Hepatocyte (in vitro differentiated cells): ENCODE results near the gene NUBP1.

Experiments
- CTCF ChIP-seq: fragments of 200-600 bp; sonication (generic); IDR thresholded peaks from 2 replicates; pipeline ENCODE4 v1.5.1; 2016; ENCODE audit warnings: antibody characterized with exemption, mild to moderate bottlenecking; ENCODE audit not compliant: poor library complexity
- EZH2 ChIP-seq: fragments of 200-600 bp; sonication (generic); IDR thresholded peaks from 2 replicates; pipeline ENCODE4 v1.6.1; 2016; ENCODE audit warnings: antibody characterized with exemption, mild to moderate bottlenecking, borderline replicate concordance
- EZH2phosphoT487 ChIP-seq: fragments of 200-600 bp; sonication (generic); IDR thresholded peaks from one replicate; pipeline ENCODE4 v1.6.1; 2018; ENCODE audit warnings: antibody characterized with exemption, mild to moderate bottlenecking, low read depth, moderate library complexity; ENCODE audit not compliant: unreplicated experiment, severe bottlenecking

- TF ChIP-seq EZH2 (no peak), CTCF (no peak), EZH2phosphoT487 (no peak)
These were observed 1.8 kb upstream of the NUBP1 start for GRCh38 chr16:10741844-10742243.
